CD4-positive, alpha-beta memory T cell (primary cell): ENCODE measurements around the gene GGA1. TPM values are rescaled to one million over a fixed set of nuclear protein-coding genes. Genes with fewer than 3 reads are reported as not detected.
A peak's percentile ranks its signal among the peaks of the same experiment; 100 is the strongest.

Experiments
- CTCF ChIA-PET: fragments of 350-600 bp; sonication (Branson Sonifier 250); formaldehyde crosslinking; loops from one replicate; lab custom pipeline; 2021; ENCODE audit warnings: inconsistent platforms; ENCODE audit not compliant: partially characterized antibody; lab: Charles Lee
- POLR2A ChIA-PET: fragments of 350-600 bp; sonication (Branson Sonifier 250); formaldehyde crosslinking; loops from one replicate; lab custom pipeline; 2021; ENCODE audit not compliant: partially characterized antibody; lab: Charles Lee
- DNase-seq, 5 donors: peaks; one replicate each; pipeline versions ENCODE4 v3.0.0 to v3.0.0-alpha.2; 2020 to 2022; ENCODE audit warnings: mixed read lengths in 1 of 5
- H3K27ac ChIP-seq: one replicate; pipeline ENCODE4 v1.7.0; 2013; ENCODE audit warnings: low read depth, low read length
- H3K27me3 ChIP-seq: 2 replicates; pipeline ENCODE4 v1.7.0; 2013; ENCODE audit warnings: mild to moderate bottlenecking, low read length, moderate library complexity; ENCODE audit not compliant: insufficient read depth
- H3K36me3 ChIP-seq: 2 replicates; pipeline ENCODE4 v1.7.0; 2013; ENCODE audit warnings: mild to moderate bottlenecking, low read length, moderate library complexity; ENCODE audit not compliant: insufficient read depth
- H3K4me1 ChIP-seq: 2 replicates; pipeline ENCODE4 v1.7.0; 2013; ENCODE audit warnings: mild to moderate bottlenecking, low read length, moderate library complexity; ENCODE audit not compliant: insufficient read depth
- H3K4me3 ChIP-seq, 2 donors: one replicate each; pipeline ENCODE4 v1.7.0; 2013; ENCODE audit warnings: low read length in 2 of 2, mild to moderate bottlenecking in 1 of 2
- H3K9me3 ChIP-seq, 2 donors: one replicate each; pipeline ENCODE4 v1.7.0; 2013; ENCODE audit warnings: low read length in 2 of 2, control low read depth in 1 of 2; ENCODE audit not compliant: control insufficient read depth in 1 of 2
- H3K27ac Mint-ChIP-seq, 7 donors: one replicate each; pipeline ENCODE4 v1.8.0; 2020 to 2021; ENCODE audit warnings: mixed read lengths in 7 of 7, mild to moderate bottlenecking in 6 of 7, inconsistent platforms in 3 of 7, moderate library complexity in 3 of 7
- H3K27me3 Mint-ChIP-seq, 2 donors: one replicate each; pipeline ENCODE4 v1.8.0; 2020 to 2021; ENCODE audit warnings: mixed read lengths in 2 of 2
- H3K36me3 Mint-ChIP-seq, 2 donors: one replicate each; pipeline ENCODE4 v1.8.0; 2020 to 2021; ENCODE audit warnings: mixed read lengths in 2 of 2, inconsistent platforms in 1 of 2, mild to moderate bottlenecking in 1 of 2
- H3K4me1 Mint-ChIP-seq, 4 donors: one replicate each; pipeline ENCODE4 v1.8.0; 2020 to 2021; ENCODE audit warnings: mixed read lengths in 4 of 4, mild to moderate bottlenecking in 1 of 4
- H3K4me3 Mint-ChIP-seq, 8 donors: one replicate each; pipeline ENCODE4 v1.8.0; 2020 to 2021; ENCODE audit warnings: mixed read lengths in 8 of 8, mild to moderate bottlenecking in 7 of 8, moderate library complexity in 6 of 8, inconsistent platforms in 3 of 8
- H3K9me3 Mint-ChIP-seq, 8 donors: one replicate each; pipeline ENCODE4 v1.8.0; 2020 to 2021; ENCODE audit warnings: mixed read lengths in 8 of 8, mild to moderate bottlenecking in 5 of 8, inconsistent platforms in 3 of 8, moderate library complexity in 1 of 8
- intact Hi-C: fragments of 100-400 bp; cut with micrococcal nuclease; formaldehyde crosslinking; loops from one replicate; pipeline ENCODE4 v1.15.1; 2023
- polyA plus RNA-seq, 2 donors: library from polyadenylated mRNA; unstranded; fragments of 300-500 nt; fragmentation: Illumina TruSeq; gene quantifications; one replicate each; pipeline ENCODE4 v1.2.3, GENCODE V29; 2021
- total RNA-seq, 2 experiments: library from RNA; stranded (reverse); gene quantifications; one replicate each; pipeline ENCODE4 v1.2.3, GENCODE V29; 2021

Gene GGA1
- total and polyA plus RNA-seq, 4 experiments from 2014 or later, result 16.3 to 109 (median 67.5) TPM

GRCh38 chr22:37566903-37567798 is 41.5 kb upstream of the GGA1 start:
- Histone ChIP-seq H3K27ac (no peak overlapping the region), H3K4me3 (peak overlapping the region; percentile 6 to 15), H3K36me3 (no peaks in the 10 kb centered on the region), H3K4me1 (peaks cover 23% of the 10 kb centered on the region), H3K9me3 (no peaks in the 10 kb centered on the region), H3K27me3 (peaks cover 11% of the 10 kb centered on the region)
- Mint-ChIP-seq H3K4me1 (peaks cover 11 to 36% (median 25%) of the 10 kb centered on the region in 4 donors), H3K27me3 (peaks cover 14 to 24% of the 10 kb centered on the region in 2 donors), H3K36me3 (no peaks in the 10 kb centered on the region), H3K9me3 (no peaks in the 10 kb centered on the region), H3K4me3 (peak overlapping the region; percentile 58 to 85 (median 70)), H3K27ac (peak overlapping the region; percentile 8 to 81 (median 57))
- intact Hi-C loops, result loop anchor here (1.0 to 2.0 kb wide), 5 partner anchors 25 to 300 kb away; no protein-coding TSS in a partner anchor
- POLR2A ChIA-PET, result interaction anchor here (0.8 to 3.5 kb wide), 16 partner anchors 9 to 367 kb away, joined by 3 to 60 read pairs (median 5); partner anchors contain the start of genes GGA1, MFNG, NOL12 and RAC2
- peak; percentile 87 to 91 (median 89) for DNase-seq
- CTCF ChIA-PET, result interaction anchor here (0.6 to 21.0 kb wide), 43 partner anchors 8 to 701 kb away, joined by 3 to 523 read pairs (median 5); partner anchors contain the start of genes LGALS2, MFNG and PDXP

- Mint-ChIP-seq H3K4me1 (peaks cover 11 to 34% (median 23%) of the 10 kb centered on the region in 4 donors), H3K4me3 (no peak overlapping the region), H3K27ac (peak overlapping the region in 1 of 7 donors; percentile 81), H3K9me3 (no peaks in the 10 kb centered on the region), H3K27me3 (peaks cover 9 to 19% of the 10 kb centered on the region in 2 donors), H3K36me3 (no peaks in the 10 kb centered on the region)
- ChIA-PET POLR2A (interaction anchor here (0.8 to 3.5 kb wide), 8 partner anchors 19 to 368 kb away, joined by 3 to 60 read pairs (median 6); partner anchors contain the start of gene MFNG), CTCF (interaction anchor here (0.6 to 21.0 kb wide), 27 partner anchors 9 to 700 kb away, joined by 3 to 523 read pairs (median 5); partner anchors contain the start of genes LGALS2 and PDXP)
- no peak for DNase-seq
- intact Hi-C loops, result no loop called here
- Histone ChIP-seq H3K9me3 (no peaks in the 10 kb centered on the region), H3K4me3 (no peak overlapping the region), H3K36me3 (no peaks in the 10 kb centered on the region), H3K27ac (no peak overlapping the region), H3K27me3 (peaks cover 7% of the 10 kb centered on the region), H3K4me1 (peaks cover 20% of the 10 kb centered on the region)
These were observed 40.6 kb upstream of the GGA1 start for GRCh38 chr22:37568012-37568411.

- Mint-ChIP-seq H3K4me3 (no peak overlapping the region), H3K36me3 (no peaks in the 10 kb centered on the region), H3K9me3 (no peaks in the 10 kb centered on the region), H3K27ac (peak overlapping the region in 1 of 7 donors; percentile 81), H3K4me1 (peaks cover 11 to 29% (median 19%) of the 10 kb centered on the region in 4 donors), H3K27me3 (peaks cover 4 to 14% of the 10 kb centered on the region in 2 donors)
- Histone ChIP-seq H3K27me3 (peaks cover 7% of the 10 kb centered on the region), H3K4me3 (no peak overlapping the region), H3K4me1 (peaks cover 20% of the 10 kb centered on the region), H3K27ac (no peak overlapping the region), H3K9me3 (no peaks in the 10 kb centered on the region), H3K36me3 (no peaks in the 10 kb centered on the region)
- intact Hi-C loops, result no loop called here
- CTCF ChIA-PET, result interaction anchor here (0.6 to 21.0 kb wide), 8 partner anchors 10 to 545 kb away, joined by 3 to 523 read pairs (median 8); partner anchors contain the start of gene LGALS2
- POLR2A ChIA-PET, result interaction anchor here (0.8 to 3.5 kb wide), 4 partner anchors 24 to 252 kb away, joined by 3 to 60 read pairs (median 18); partner anchors contain the start of gene MFNG
- no peak for DNase-seq
These were observed 40.1 kb upstream of the GGA1 start for GRCh38 chr22:37568448-37569008.

- H3K9me3 Mint-ChIP-seq, result no peaks in the 10 kb centered on the region
- POLR2A ChIA-PET, result interaction anchor here (3.2 to 3.5 kb wide), 2 partner anchors 23 to 29 kb away, joined by 21 to 60 read pairs; no protein-coding TSS in a partner anchor
- no peaks in the 10 kb centered on the region for H3K36me3 Mint-ChIP-seq
These were observed 39.4 kb upstream of the GGA1 start for GRCh38 chr22:37569009-37569920.

GRCh38 chr22:37569921-37570660 is 38.5 kb upstream of the GGA1 start:
- no peaks in the 10 kb centered on the region for H3K36me3 ChIP-seq
- intact Hi-C loops, result no loop called here
- Mint-ChIP-seq H3K27me3 (peaks cover 2 to 8% of the 10 kb centered on the region in 2 donors), H3K27ac (no peak overlapping the region), H3K4me3 (no peak overlapping the region), H3K36me3 (no peaks in the 10 kb centered on the region), H3K4me1 (peaks cover 11 to 22% (median 17%) of the 10 kb centered on the region in 4 donors), H3K9me3 (no peaks in the 10 kb centered on the region)
- H3K4me3 ChIP-seq, result no peak overlapping the region
- no peak for DNase-seq
- H3K9me3 ChIP-seq, result no peaks in the 10 kb centered on the region
- H3K27me3 ChIP-seq, result no peaks in the 10 kb centered on the region
- peaks cover 20% of the 10 kb centered on the region for H3K4me1 ChIP-seq
- no peak overlapping the region for H3K27ac ChIP-seq
- POLR2A ChIA-PET, result no interaction called here
- CTCF ChIA-PET, result interaction anchor here (1.2 to 21.0 kb wide), 5 partner anchors 9 to 97 kb away, joined by 3 to 523 read pairs (median 8); no protein-coding TSS in a partner anchor

More at GRCh38 chr22:37569009-37569920, 39.4 kb upstream of the GGA1 start:
- Mint-ChIP-seq H3K4me3 (no peak overlapping the region), H3K27me3 (peaks cover 2 to 8% of the 10 kb centered on the region in 2 donors), H3K27ac (no peak overlapping the region), H3K4me1 (peaks cover 11 to 22% (median 18%) of the 10 kb centered on the region in 4 donors)
- Histone ChIP-seq H3K4me1 (peaks cover 20% of the 10 kb centered on the region), H3K36me3 (no peaks in the 10 kb centered on the region), H3K27me3 (peaks cover 1% of the 10 kb centered on the region), H3K9me3 (no peaks in the 10 kb centered on the region), H3K4me3 (no peak overlapping the region), H3K27ac (no peak overlapping the region)
- no peak for DNase-seq
- CTCF ChIA-PET, result interaction anchor here (1.5 to 21.0 kb wide), 5 partner anchors 8 to 139 kb away, joined by 3 to 523 read pairs (median 8); no protein-coding TSS in a partner anchor
- intact Hi-C loops, result no loop called here

GRCh38 chr22:37570661-37570976 is 38.0 kb upstream of the GGA1 start:
- Histone ChIP-seq H3K27me3 (no peaks in the 10 kb centered on the region), H3K9me3 (no peaks in the 10 kb centered on the region), H3K4me3 (no peak overlapping the region), H3K36me3 (no peaks in the 10 kb centered on the region), H3K27ac (no peak overlapping the region), H3K4me1 (peaks cover 20% of the 10 kb centered on the region)
- no peak overlapping the region for H3K4me3 Mint-ChIP-seq
- H3K27ac Mint-ChIP-seq, result peak overlapping the region in 1 of 7 donors; percentile 40
- ChIA-PET CTCF (interaction anchor here (1.2 to 21.0 kb wide), 5 partner anchors 9 to 98 kb away, joined by 3 to 523 read pairs (median 8); no protein-coding TSS in a partner anchor), POLR2A (no interaction called here)
- H3K36me3 Mint-ChIP-seq, result no peaks in the 10 kb centered on the region
- no peak for DNase-seq
- peaks cover 2 to 8% of the 10 kb centered on the region in 2 donors for H3K27me3 Mint-ChIP-seq
- H3K4me1 Mint-ChIP-seq, result peaks cover 11 to 22% (median 17%) of the 10 kb centered on the region in 4 donors
- intact Hi-C loops, result no loop called here
- no peaks in the 10 kb centered on the region for H3K9me3 Mint-ChIP-seq
